ENCODE measurements around the gene LDLRAD4.

LDLRAD4 gene

GRCh38 chr18:13649397-13650390, 431.1 kb downstream of the LDLRAD4 start:
- Histone ChIP-seq H3K4me2 (ENCODE audit: low read length) (no peak overlapping the region), H3K27ac (no peak overlapping the region), H3K4me3 (ENCODE audit: low read depth, low read length) (no peak overlapping the region), H3K9me3 (ENCODE audit: control insufficient read depth, low read length) (no peaks in the 10 kb centered on the region), H3K4me1 (no peaks in the 10 kb centered on the region), H3K79me2 (no peaks in the 10 kb centered on the region), H2AFZ (no peak overlapping the region), H3K27me3 (ENCODE audit: control insufficient read depth, insufficient read depth, low read length) (no peaks in the 10 kb centered on the region), H3K9ac (no peak overlapping the region), H3K36me3 (ENCODE audit: control insufficient read depth, insufficient read depth, low read length) (no peaks in the 10 kb centered on the region)
- TF ChIP-seq CTCF (IDR thresholded peaks at IDR 0.05): no peak

DNA sequence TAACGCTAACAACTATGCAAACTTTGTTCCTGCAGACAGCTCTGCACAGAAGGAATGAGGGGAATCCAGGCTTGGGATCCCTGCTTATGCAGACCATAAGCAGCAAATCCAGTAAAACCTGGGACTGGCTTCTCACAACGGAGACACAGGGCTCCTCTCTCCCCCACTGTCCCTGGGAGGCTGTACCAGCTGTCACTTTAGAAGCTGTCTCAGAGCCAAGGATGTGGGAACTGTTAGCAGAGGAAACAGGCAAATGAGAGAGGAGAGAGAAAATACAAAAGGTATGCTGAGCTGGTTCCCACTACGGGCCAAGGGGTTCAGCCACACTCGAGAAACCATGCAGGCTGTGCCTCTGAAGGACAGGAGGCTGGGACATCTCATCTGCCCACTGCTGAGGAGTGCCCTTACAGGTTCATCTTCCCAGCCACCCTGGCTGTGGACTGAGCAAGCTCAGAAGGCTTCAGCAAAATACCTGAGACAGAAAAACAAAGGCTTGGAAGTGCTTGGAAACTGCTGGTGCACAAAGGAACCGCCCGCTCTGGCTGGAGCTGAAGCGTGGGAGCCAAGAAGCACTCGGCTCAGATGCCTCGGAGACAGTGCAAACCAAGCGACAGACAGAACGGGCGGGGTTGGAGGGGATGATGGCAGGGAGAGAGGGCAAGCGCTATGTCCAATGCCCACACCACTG, 435.3 kb downstream of the LDLRAD4 start:
- H3K4me1 ChIP-seq: no peaks in the 10 kb centered on the region
- H3K4me3 ChIP-seq (ENCODE audit: low read depth, low read length): no peak overlapping the region
- no peak overlapping the region for H3K27ac ChIP-seq
- H2AFZ ChIP-seq: peak overlapping the region; percentile 59
- H3K27me3 ChIP-seq (ENCODE audit: control insufficient read depth, insufficient read depth, low read length): no peaks in the 10 kb centered on the region
- no peaks in the 10 kb centered on the region for H3K79me2 ChIP-seq
- no peaks in the 10 kb centered on the region for H3K36me3 ChIP-seq (ENCODE audit: control insufficient read depth, insufficient read depth, low read length)
- no peaks in the 10 kb centered on the region for H3K9me3 ChIP-seq (ENCODE audit: control insufficient read depth, low read length)
- no peak overlapping the region for H3K4me2 ChIP-seq (ENCODE audit: low read length)
- no peak overlapping the region for H3K9ac ChIP-seq
- no peak for TF ChIP-seq CTCF (IDR thresholded peaks at IDR 0.05)

- H3K36me3 ChIP-seq (ENCODE audit: control insufficient read depth, insufficient read depth, low read length): no peaks in the 10 kb centered on the region
- H3K79me2 ChIP-seq: no peaks in the 10 kb centered on the region
- H3K9ac ChIP-seq: no peak overlapping the region
- H3K27ac ChIP-seq: no peak overlapping the region
- TF ChIP-seq CTCF (IDR thresholded peaks at IDR 0.05): no peak
- no peaks in the 10 kb centered on the region for H3K9me3 ChIP-seq (ENCODE audit: control insufficient read depth, low read length)
- H3K4me3 ChIP-seq (ENCODE audit: low read depth, low read length): no peak overlapping the region
- H3K4me1 ChIP-seq: no peaks in the 10 kb centered on the region
- H2AFZ ChIP-seq: no peak overlapping the region
- H3K27me3 ChIP-seq (ENCODE audit: control insufficient read depth, insufficient read depth, low read length): no peaks in the 10 kb centered on the region
- H3K4me2 ChIP-seq (ENCODE audit: low read length): no peak overlapping the region
Observed at GRCh38 chr18:13657974-13658373, 439.4 kb downstream of the LDLRAD4 start.

GRCh38 chr18:13658436-13659204, 440.1 kb downstream of the LDLRAD4 start:
- Histone ChIP-seq H3K36me3 (ENCODE audit: control insufficient read depth, insufficient read depth, low read length) (no peaks in the 10 kb centered on the region), H3K4me3 (ENCODE audit: low read depth, low read length) (no peak overlapping the region), H2AFZ (no peak overlapping the region), H3K9ac (no peak overlapping the region), H3K4me2 (ENCODE audit: low read length) (no peak overlapping the region), H3K9me3 (ENCODE audit: control insufficient read depth, low read length) (no peaks in the 10 kb centered on the region), H3K27me3 (ENCODE audit: control insufficient read depth, insufficient read depth, low read length) (no peaks in the 10 kb centered on the region), H3K79me2 (no peaks in the 10 kb centered on the region), H3K27ac (no peak overlapping the region), H3K4me1 (no peaks in the 10 kb centered on the region)
- TF ChIP-seq CTCF (IDR thresholded peaks at IDR 0.05): no peak
